Right forelimb (tissue), 1 donor: ENCODE data around the gene GJB4.

Source experiments
- DNase-seq: peaks from one replicate; pipeline ENCODE4 v3.0.0-alpha.2; 2018

Gene GJB4

DNA sequence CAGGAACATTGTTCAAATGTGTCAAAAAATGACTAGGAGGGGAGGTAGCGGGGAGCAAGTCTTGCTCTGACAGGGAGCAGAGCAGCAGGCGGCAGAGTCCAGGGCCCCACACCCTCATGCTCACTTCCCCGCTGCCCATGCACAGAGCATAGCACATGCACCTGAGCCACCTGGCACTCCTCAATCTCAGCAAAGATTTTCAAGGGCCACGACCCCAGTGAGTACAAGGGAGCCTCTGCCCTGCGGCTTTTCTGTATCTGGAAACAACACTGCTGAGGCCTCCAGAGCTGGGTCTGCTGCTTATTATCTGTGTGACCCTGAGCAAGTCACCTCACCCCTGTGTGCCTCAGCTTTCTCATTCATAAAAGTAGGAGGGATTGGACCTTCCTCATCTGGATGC, 20.4 kb downstream of the GJB4 start:
- DNase-seq, result peak; percentile 1

- DNase-seq, result peak; percentile 1
Measured at GRCh38 chr1:34780528-34780927, 21.0 kb downstream of the GJB4 start.

DNA sequence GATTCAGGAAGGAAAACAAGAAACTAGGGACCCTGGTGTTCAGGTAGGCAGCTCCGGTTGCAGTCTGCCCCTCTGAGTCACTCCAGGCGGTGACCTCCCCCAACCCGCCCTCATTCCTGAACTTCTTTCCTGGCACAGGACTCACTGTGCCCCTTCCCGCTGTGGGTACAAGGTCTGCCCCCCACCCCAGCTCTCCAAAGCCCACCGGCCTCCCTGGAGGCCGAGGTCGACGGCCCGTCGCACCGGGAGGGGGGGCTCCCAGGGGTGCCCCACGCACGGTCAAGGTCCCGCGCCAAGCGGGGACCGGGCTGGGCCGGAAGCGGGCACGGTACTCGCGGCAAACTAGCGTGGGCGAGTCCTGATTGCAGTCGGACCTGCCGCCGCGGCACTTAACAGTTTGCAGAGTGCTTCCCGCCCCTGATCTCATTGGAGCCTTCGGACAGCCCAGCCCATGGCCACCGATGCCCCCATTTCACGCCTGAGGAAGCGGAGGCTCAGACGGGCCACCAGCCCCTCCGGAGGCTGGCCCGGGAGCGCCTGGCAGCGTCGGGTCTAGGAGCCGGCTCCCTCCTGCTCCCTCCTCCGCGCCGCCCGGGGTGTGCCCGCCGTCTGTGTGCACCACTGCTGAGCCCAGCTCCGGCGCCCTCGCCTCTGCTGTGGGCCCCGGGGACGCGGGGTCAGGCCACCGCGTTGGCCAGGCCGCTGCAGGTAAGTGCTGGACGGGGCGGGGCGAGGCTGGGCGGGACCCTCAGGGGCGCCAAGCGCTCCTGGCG, 21.7 kb downstream of the GJB4 start, which contains the start of gene GJB3:
TSS of gene GJB3 (plus strand) at position 144 of the 773 bp plus-strand sequence. CDS start 3,549 bp downstream, outside the sequence.
- peak; percentile 41 for DNase-seq

DNA sequence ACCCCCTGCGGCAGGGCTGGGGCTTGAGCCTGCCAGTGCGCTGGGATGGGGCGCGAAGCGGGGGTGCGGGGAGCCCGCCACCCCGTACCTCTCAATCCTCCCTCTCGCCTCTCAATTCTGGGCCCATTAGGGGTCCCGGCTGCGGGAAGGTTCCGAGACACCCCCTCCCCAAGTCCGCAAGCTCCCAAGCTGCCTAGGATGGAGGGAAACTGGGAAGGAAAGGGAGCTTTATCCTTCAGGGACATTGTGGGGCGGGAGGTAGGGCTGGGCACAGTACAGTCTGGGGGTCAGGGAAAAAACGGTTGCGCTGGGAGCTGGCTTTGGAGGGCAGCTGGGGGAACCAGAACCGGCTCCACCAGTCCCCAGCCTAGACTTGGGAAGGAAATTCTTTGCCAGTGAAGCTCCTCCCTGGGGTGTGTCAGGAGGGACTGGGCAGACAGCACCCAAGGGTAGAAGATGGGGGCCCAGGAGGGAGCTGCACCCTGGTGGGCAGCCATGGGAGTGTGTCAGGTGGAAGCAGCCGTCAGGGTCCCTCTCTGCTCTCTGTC, 22.4 kb downstream of the GJB4 start:
- peak; percentile 27 for DNase-seq

- peak; percentile 6 for DNase-seq
Measured at GRCh38 chr1:34784751-34785221, 25.2 kb downstream of the GJB4 start.

GRCh38 chr1:34785231-34785874, 25.8 kb downstream of the GJB4 start:
- no peak for DNase-seq

DNA sequence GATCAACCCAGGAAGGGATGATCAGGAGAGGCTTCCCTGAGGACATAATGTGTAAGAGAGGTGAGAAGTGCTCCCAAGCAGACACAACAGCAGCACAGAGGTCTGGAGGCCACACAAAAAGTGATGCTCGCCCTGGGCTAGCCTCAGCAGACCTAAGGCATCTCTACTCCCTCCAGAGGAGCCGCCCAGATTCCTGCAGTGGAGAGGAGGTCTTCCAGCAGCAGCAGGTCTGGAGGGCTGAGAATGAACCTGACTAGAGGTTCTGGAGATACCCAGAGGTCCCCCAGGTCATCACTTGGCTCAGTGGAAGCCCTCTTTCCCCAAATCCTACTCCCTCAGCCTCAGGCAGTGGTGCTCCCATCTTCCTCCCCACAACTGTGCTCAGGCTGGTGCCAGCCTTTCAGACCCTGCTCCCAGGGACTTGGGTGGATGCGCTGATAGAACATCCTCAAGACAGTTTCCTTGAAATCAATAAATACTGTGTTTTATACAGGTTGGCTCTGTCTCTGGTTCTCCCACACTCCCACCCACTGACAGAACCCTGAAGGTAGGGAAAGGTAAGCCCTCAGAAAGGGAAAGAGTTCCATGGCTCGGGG, 26.4 kb downstream of the GJB4 start:
- no peak for DNase-seq

DNA sequence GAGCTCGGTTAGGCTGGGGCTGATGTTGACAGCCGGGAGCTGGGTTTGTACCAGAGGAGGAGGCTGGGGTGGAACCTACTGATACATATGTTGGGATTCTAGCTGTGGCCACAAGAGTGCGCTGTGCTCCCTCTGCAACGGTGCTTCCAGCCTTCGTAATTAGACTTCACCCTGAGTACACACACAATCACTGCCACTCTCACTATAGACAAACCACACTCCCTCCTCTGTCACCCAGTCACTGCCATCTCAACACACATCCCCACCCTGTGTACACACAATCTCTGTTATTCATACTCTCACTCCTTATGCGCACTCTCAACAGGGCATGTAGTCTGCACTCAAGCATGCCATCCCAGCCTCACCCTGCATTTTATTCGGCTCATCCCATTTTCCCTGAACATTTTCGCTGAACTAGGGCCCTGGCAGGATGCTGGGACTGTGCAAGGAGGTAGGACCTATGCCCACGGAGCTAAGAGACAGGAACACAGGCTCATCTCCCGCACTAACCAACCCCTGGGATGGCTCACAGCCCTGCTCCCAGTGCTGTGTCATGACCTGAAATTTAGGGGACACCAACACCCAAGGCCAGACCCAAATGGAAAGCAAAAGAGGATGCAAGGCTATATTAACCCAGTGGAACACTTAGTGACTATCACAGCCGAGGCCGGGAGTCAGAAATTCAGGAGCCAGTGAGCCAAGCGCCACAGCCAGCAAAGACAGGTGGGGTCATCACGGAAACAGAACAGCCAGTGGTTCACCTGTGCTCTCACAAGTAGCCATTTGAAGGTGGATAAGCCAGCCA, 27.2 kb downstream of the GJB4 start:
- peak; percentile 70 for DNase-seq

GRCh38 chr1:34787461-34788420, 28.2 kb downstream of the GJB4 start:
- no peak for DNase-seq

DNA sequence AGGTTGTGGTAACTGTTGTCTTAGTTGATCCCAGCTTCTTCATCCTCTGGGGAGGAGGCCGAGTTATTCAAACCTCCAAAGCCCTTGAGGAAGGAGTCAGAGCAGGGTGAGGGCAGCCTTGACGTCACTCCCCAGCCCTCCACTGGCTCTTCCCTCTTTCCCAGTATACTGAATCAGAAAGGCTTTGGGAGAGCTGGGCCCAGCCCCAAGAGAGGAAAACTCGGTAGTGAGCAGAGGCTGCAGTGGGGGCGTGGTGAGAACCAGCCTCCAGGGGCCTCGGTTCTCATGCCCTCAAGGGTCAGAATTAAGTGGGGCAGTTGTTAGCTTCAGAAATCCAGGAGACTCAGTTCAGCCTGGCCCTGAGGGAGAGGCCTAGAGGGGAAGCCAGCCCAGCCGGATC, 31.4 kb downstream of the GJB4 start:
- no peak for DNase-seq

- DNase-seq, result no peak
Measured at GRCh38 chr1:34792424-34792823, 32.9 kb downstream of the GJB4 start.

DNA sequence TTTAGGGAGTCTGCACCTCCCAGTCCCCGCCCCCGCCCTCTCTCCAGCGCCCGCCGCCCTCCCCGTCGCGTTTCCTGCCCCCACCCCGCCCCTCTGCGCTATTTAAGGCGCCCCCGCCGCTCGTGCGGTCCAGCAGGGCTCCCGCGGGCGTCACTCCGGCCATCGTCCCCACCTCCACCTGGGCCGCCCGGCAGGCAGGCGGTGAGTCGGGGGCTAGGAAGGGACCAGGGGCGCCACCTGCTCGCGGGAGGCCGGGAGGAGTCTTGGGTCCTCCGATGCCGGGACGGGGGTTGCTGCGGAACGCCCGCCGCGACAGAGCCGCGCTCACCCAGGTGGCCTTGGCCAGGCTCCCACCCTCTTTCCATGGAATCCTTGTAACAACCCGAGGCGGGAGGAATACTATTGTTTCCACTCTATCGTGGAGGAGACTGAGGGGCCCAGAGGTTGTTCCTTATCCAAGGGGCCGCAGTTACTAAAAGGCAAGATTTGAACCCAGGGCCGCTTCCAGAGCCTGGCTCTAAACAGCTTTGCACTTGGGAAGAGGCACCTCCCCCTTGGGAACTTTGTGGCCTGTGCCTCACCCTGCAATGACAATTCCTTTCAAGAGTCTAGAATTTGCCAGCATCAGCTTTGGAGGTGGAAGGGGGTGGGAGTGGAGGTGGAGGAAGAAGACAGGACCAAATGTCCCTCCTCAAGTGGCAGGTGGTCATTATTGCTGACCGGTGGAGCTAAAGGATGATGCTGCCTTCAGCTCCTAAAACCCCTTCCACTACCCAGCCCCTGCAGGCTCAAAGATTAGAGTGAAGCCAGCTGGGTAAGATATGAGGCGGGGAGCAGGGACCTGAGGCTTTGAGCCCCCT, 33.6 kb downstream of the GJB4 start, which contains the start of gene GJA4:
TSS of gene GJA4 (plus strand) at position 132 of the 860 bp plus-strand sequence. CDS start 1,215 bp downstream, outside the sequence.
- DNase-seq, result no peak

DNA sequence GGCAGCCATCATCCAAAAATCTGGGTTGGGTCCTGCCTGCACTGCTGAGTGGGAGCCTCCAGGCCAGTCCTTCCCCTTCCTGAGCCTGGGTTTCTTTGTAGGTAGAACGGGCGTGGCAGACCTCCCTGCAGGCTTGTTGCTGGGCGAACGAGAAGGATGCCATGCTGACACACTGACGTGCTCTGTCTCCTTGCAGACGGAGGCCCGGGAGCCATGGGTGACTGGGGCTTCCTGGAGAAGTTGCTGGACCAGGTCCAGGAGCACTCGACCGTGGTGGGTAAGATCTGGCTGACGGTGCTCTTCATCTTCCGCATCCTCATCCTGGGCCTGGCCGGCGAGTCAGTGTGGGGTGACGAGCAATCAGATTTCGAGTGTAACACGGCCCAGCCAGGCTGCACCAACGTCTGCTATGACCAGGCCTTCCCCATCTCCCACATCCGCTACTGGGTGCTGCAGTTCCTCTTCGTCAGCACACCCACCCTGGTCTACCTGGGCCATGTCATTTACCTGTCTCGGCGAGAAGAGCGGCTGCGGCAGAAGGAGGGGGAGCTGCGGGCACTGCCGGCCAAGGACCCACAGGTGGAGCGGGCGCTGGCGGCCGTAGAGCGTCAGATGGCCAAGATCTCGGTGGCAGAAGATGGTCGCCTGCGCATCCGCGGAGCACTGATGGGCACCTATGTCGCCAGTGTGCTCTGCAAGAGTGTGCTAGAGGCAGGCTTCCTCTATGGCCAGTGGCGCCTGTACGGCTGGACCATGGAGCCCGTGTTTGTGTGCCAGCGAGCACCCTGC, 34.7 kb downstream of the GJB4 start:
- DNase-seq, result no peak

- no peak for DNase-seq
Measured at GRCh38 chr1:34794790-34795180, 35.2 kb downstream of the GJB4 start.

- DNase-seq, result no peak
Measured at GRCh38 chr1:34795916-34796315, 36.4 kb downstream of the GJB4 start.

GRCh38 chr1:34796990-34797389, 37.5 kb downstream of the GJB4 start:
- no peak for DNase-seq

GRCh38 chr1:34800214-34800613, 40.7 kb downstream of the GJB4 start:
- DNase-seq, result no peak

DNA sequence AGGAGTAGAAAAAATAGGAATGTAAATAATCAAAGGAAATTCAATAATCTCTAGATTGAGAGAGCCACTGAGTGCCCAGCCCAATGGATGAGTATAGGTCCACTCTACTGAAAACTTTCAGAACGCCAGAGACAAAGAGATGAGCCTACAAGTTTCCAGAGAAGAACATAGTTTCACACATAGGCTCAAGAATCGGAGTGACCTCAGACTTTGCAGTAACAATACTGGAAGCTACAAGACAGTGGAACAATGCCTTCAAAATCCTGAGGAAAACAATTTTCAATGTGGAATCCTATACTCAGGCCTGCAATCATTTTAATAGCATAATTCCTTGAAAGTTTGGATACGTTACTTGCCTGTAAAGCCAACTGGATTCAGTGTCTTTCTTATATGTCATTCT, 44.2 kb downstream of the GJB4 start:
- no peak for DNase-seq

DNA sequence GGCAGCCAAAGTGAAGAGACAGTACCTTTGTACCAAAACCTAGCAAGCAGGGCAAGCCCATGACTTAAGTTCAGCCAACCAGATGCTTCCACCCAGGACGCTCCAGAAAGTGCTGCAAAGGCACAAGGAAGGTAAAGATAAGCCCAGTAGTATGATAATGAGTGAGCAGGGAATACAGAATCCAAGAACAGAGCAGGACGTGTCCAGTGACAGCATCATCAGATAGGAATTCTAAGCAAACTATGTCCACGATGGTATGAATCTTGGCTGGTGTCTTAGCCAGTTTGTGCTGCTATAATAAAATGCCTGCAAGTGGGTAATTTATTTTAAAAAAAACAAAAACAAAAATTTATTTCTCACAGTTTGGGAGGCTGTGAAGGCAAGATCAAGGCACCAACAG, 46.9 kb downstream of the GJB4 start:
- DNase-seq, result no peak
